Glomerular visceral epithelial cell (primary cell): ENCODE results near the gene SSH3.
A peak's percentile ranks its signal among the peaks of the same experiment; 100 is the strongest.

Source experiments
- DNase-seq: peaks from one replicate; pipeline ENCODE4 v3.0.0-alpha.2; 2016; ENCODE audit errors: extremely low spot score

SSH3 gene

GRCh38 chr11:67347964-67348749 is 44.8 kb downstream of the SSH3 start:
- no peak for DNase-seq

GRCh38 chr11:67349036-67349435 is 45.7 kb downstream of the SSH3 start:
- no peak for DNase-seq

GRCh38 chr11:67349457-67349856 is 46.1 kb downstream of the SSH3 start:
- DNase-seq: no peak

GRCh38 chr11:67349928-67350465 is 46.7 kb downstream of the SSH3 start:
- no peak for DNase-seq

GRCh38 chr11:67351275-67352005 is 48.1 kb downstream of the SSH3 start:
- DNase-seq: peak; percentile 84

- peak; percentile 58 for DNase-seq
These were observed 49.4 kb downstream of the SSH3 start for GRCh38 chr11:67352546-67353316.

GRCh38 chr11:67353317-67354074 is 50.2 kb downstream of the SSH3 start, which contains the start of gene POLD4:
Gene POLD4 (minus strand): TSS chr11:67353546. CDS start chr11:67353399, 147 bp downstream.
- peak; percentile 95 for DNase-seq

- peak; percentile 86 for DNase-seq
These were observed 51.0 kb downstream of the SSH3 start for GRCh38 chr11:67354075-67355022.

- no peak for DNase-seq
These were observed 51.9 kb downstream of the SSH3 start for GRCh38 chr11:67355023-67355793.

- DNase-seq: no peak
These were observed 52.6 kb downstream of the SSH3 start for GRCh38 chr11:67355794-67356386.

- DNase-seq: no peak
These were observed 53.1 kb downstream of the SSH3 start for GRCh38 chr11:67356387-67356863.

GRCh38 chr11:67356864-67357561 is 53.7 kb downstream of the SSH3 start:
- peak; percentile 85 for DNase-seq

GRCh38 chr11:67357831-67358670 is 54.7 kb downstream of the SSH3 start:
- peak; percentile 80 for DNase-seq
